ENCODE data around the gene WNT2B. TPM values are rescaled to one million over a fixed set of nuclear protein-coding genes. Genes with fewer than 3 reads are reported as not detected.

The WNT2B gene
- total and polyA plus RNA-seq, 2 donors (not counting 3 experiments of a cell fraction or from before 2014, with no cell fraction given) = 1.5 to 3.6 TPM

GRCh38 chr1:112504661-112505399, 3.9 kb upstream of the WNT2B start:
- Histone ChIP-seq H3K9me1 (replicated peaks; ENCODE audit: control insufficient read depth, extremely low read depth, insufficient read depth, low read length) (no peaks in the 10 kb centered on the region), H3K4me2 (ENCODE audit: insufficient read depth, low read length) (no peak overlapping the region), H3K36me3 (ENCODE audit: control insufficient read depth in 2 of 2, extremely low read depth in 1 of 2, insufficient read depth in 2 of 2, low read length in 2 of 2) (no peaks in the 10 kb centered on the region), H3K27me3 (ENCODE audit: control insufficient read depth in 2 of 2, insufficient read depth in 2 of 2, low read length in 2 of 2) (peaks cover 4 to 5% of the 10 kb centered on the region in 2 experiments), H3K9ac (replicated peaks; ENCODE audit: extremely low read depth, insufficient read depth, low read length) (no peak overlapping the region), H3K79me2 (ENCODE audit: control insufficient read depth, insufficient read depth, low read length) (no peaks in the 10 kb centered on the region), H2AFZ (ENCODE audit: low read depth, low read length) (no peak overlapping the region), H3K27ac (ENCODE audit: insufficient read depth, low read depth, low read length) (no peak overlapping the region), H3K4me3 (replicated peaks in 1 of 3; ENCODE audit: insufficient read depth in 1 of 3, low read depth in 1 of 3, low read length in 3 of 3) (no peak overlapping the region), H3K9me3 (replicated peaks; ENCODE audit: control insufficient read depth, insufficient read depth, low read length) (no peaks in the 10 kb centered on the region), H3K4me1 (ENCODE audit: control insufficient read depth, extremely low read depth, insufficient read depth, low read length) (peaks cover 11% of the 10 kb centered on the region), H4K20me1 (replicated peaks; ENCODE audit: control insufficient read depth, extremely low read depth, insufficient read depth, low read length) (no peaks in the 10 kb centered on the region)
- POLR2A ChIA-PET = interaction anchor here (0.6 kb wide), 1 partner anchor 119 kb away, joined by 16 read pairs; no protein-coding TSS in a partner anchor
- intact Hi-C loops (cut with micrococcal nuclease) = loop anchor here (5.0 kb wide), 1 partner anchor 87 kb away; no protein-coding TSS in a partner anchor
- no peak for DNase-seq (ENCODE audit: low read depth, low spot score)
- no TSS peak for BruUV-seq (replicated peaks)
- dilution Hi-C loops (cut with MboI; ENCODE audit: extremely low pct_ligation_motif_present, low sequenced_read_pairs) = no loop called here
- TF ChIP-seq MYC (IDR thresholded peaks at IDR 0.05; ENCODE audit: low read depth, low read length) (no peak), GATA2 (IDR thresholded peaks at IDR 0.05; ENCODE audit: insufficient read depth, insufficient read length, low read depth, low read length) (no peak), JUN (IDR thresholded peaks at IDR 0.05; ENCODE audit: borderline replicate concordance, insufficient read depth, insufficient read length, low read depth) (no peak), EZH2 (IDR thresholded peaks at IDR 0.05; ENCODE audit: borderline replicate concordance, low read depth, low read length, severe bottlenecking) (no peak), FOS (IDR thresholded peaks at IDR 0.05; ENCODE audit: borderline replicate concordance, insufficient read depth, low read length) (no peak), POLR2A (IDR thresholded peaks at IDR 0.05; ENCODE audit: low read depth, low read length) (no peak)
- CTCF ChIA-PET = interaction anchor here (0.8 to 1.7 kb wide), 5 partner anchors 17 to 131 kb away, joined by 3 to 4 read pairs (median 3); no protein-coding TSS in a partner anchor
- no peak for FAIRE-seq

GRCh38 chr1:112505400-112505785, 3.4 kb upstream of the WNT2B start:
- ChIA-PET CTCF (interaction anchor here (0.5 to 1.7 kb wide), 5 partner anchors 18 to 130 kb away, joined by 3 to 4 read pairs (median 3); no protein-coding TSS in a partner anchor), POLR2A (no interaction called here)
- no peak for FAIRE-seq
- H3K9ac ChIP-seq (replicated peaks; ENCODE audit: extremely low read depth, insufficient read depth, low read length) = no peak overlapping the region
- no peak overlapping the region for H3K27ac ChIP-seq (ENCODE audit: insufficient read depth, low read depth, low read length)
- intact Hi-C loops (cut with micrococcal nuclease) (no loop called here), dilution Hi-C loops (cut with MboI; ENCODE audit: extremely low pct_ligation_motif_present, low sequenced_read_pairs) (no loop called here)
- H3K9me1 ChIP-seq (replicated peaks; ENCODE audit: control insufficient read depth, extremely low read depth, insufficient read depth, low read length) = no peaks in the 10 kb centered on the region
- no peak for DNase-seq (ENCODE audit: low read depth, low spot score)
- no peaks in the 10 kb centered on the region for H3K79me2 ChIP-seq (ENCODE audit: control insufficient read depth, insufficient read depth, low read length)
- no peaks in the 10 kb centered on the region for H3K9me3 ChIP-seq (replicated peaks; ENCODE audit: control insufficient read depth, insufficient read depth, low read length)
- TF ChIP-seq CTCF (IDR thresholded peaks at IDR 0.05; ENCODE audit: extremely low read depth in 1 of 2, insufficient read depth in 1 of 2, low read depth in 1 of 2, low read length in 2 of 2) (no peak), MYC (IDR thresholded peaks at IDR 0.05; ENCODE audit: low read depth, low read length) (no peak), POLR2AphosphoS5 (IDR thresholded peaks at IDR 0.05; ENCODE audit: insufficient read depth, low read depth, low read length) (no peak), EZH2 (IDR thresholded peaks at IDR 0.05; ENCODE audit: borderline replicate concordance, low read depth, low read length, severe bottlenecking) (no peak), FOS (IDR thresholded peaks at IDR 0.05; ENCODE audit: borderline replicate concordance, insufficient read depth, low read length) (no peak), GATA2 (IDR thresholded peaks at IDR 0.05; ENCODE audit: insufficient read depth, insufficient read length, low read depth, low read length) (no peak), JUN (IDR thresholded peaks at IDR 0.05; ENCODE audit: borderline replicate concordance, insufficient read depth, insufficient read length, low read depth) (no peak), POLR2A (IDR thresholded peaks at IDR 0.05; ENCODE audit: low read depth, low read length) (no peak), MAX (IDR thresholded peaks at IDR 0.05; ENCODE audit: insufficient read depth, insufficient read length) (no peak)
- no peak overlapping the region for H2AFZ ChIP-seq (ENCODE audit: low read depth, low read length)
- H3K4me2 ChIP-seq (ENCODE audit: insufficient read depth, low read length) = no peak overlapping the region
- no TSS peak for BruUV-seq (replicated peaks)
- peaks cover 9% of the 10 kb centered on the region in 2 experiments for H3K27me3 ChIP-seq (ENCODE audit: control insufficient read depth in 2 of 2, insufficient read depth in 2 of 2, low read length in 2 of 2)
- H3K36me3 ChIP-seq (ENCODE audit: control insufficient read depth in 2 of 2, extremely low read depth in 1 of 2, insufficient read depth in 2 of 2, low read length in 2 of 2) = no peaks in the 10 kb centered on the region
- H3K4me1 ChIP-seq (ENCODE audit: control insufficient read depth, extremely low read depth, insufficient read depth, low read length) = peaks cover 11% of the 10 kb centered on the region
- H3K4me3 ChIP-seq (replicated peaks in 1 of 3; ENCODE audit: insufficient read depth in 1 of 3, low read depth in 1 of 3, low read length in 3 of 3) = no peak overlapping the region
- H4K20me1 ChIP-seq (replicated peaks; ENCODE audit: control insufficient read depth, extremely low read depth, insufficient read depth, low read length) = no peaks in the 10 kb centered on the region
